Keratinocyte (primary cell): ENCODE data around the gene CTIF. TPM values are rescaled to one million over a fixed set of nuclear protein-coding genes. Genes with fewer than 3 reads are reported as not detected.

Source experiments
- DNase-seq: peaks from one replicate; pipeline ENCODE4 v3.0.0-alpha.2; 2011; ENCODE audit warnings: low read depth, missing footprints, low spot score
- FAIRE-seq: peaks from 2 replicates; lab custom pipeline; 2011; peaks lifted over from hg19 to GRCh38; lab: Jason Lieb, UNC
- H2AFZ ChIP-seq: 2 replicates; pipeline ENCODE4 v1.6.0; 2012; ENCODE audit warnings: low read length, control low read depth, inconsistent platforms; ENCODE audit not compliant: control insufficient read depth
- H3K27ac ChIP-seq: 2 replicates; pipeline ENCODE4 v1.5.1; 2011; ENCODE audit warnings: low read length; ENCODE audit not compliant: control insufficient read depth, insufficient read depth
- H3K27me3 ChIP-seq: 3 replicates; pipeline ENCODE4 v1.6.0; 2011; ENCODE audit warnings: low read length; ENCODE audit not compliant: control insufficient read depth, insufficient read depth; ENCODE audit errors: extremely low read depth
- H3K36me3 ChIP-seq, 2 experiments: 2 replicates in 1 of 2; 3 replicates in 1 of 2; pipeline ENCODE4 v1.5.1; 2011; ENCODE audit warnings: low read length in 2 of 2, mild to moderate bottlenecking in 1 of 2; ENCODE audit not compliant: control insufficient read depth in 2 of 2, insufficient read depth in 2 of 2; ENCODE audit errors: extremely low read depth in 1 of 2
- H3K4me1 ChIP-seq: 3 replicates; pipeline ENCODE4 v1.5.1; 2011; ENCODE audit warnings: low read length; ENCODE audit not compliant: control insufficient read depth, insufficient read depth; ENCODE audit errors: extremely low read depth
- H3K4me2 ChIP-seq: 3 replicates; pipeline ENCODE4 v1.6.0; 2011; ENCODE audit warnings: low read depth, low read length; ENCODE audit not compliant: control insufficient read depth, insufficient read depth; ENCODE audit errors: extremely low read depth
- H3K4me3 ChIP-seq, 3 experiments: fragments of 200-600 bp in 1 of 3; sonication (generic) in 1 of 3; 2 replicates in 2 of 3; 3 replicates in 1 of 3; pipeline ENCODE4 v1.5.1; 2011 to 2016; ENCODE audit warnings: low read length in 3 of 3, mild to moderate bottlenecking in 3 of 3, control low read depth in 2 of 3, inconsistent platforms in 1 of 3, low read depth in 1 of 3, mixed read lengths in 1 of 3, mixed run types in 1 of 3, moderate library complexity in 1 of 3; ENCODE audit not compliant: control insufficient read depth in 2 of 3, insufficient read depth in 2 of 3; ENCODE audit errors: extremely low read depth in 1 of 3
- H3K79me2 ChIP-seq: 2 replicates; pipeline ENCODE4 v1.6.0; 2012; ENCODE audit warnings: low read length; ENCODE audit not compliant: control insufficient read depth, insufficient read depth
- H3K9ac ChIP-seq: 3 replicates; pipeline ENCODE4 v1.6.0; 2011; ENCODE audit warnings: low read length; ENCODE audit not compliant: control insufficient read depth, insufficient read depth; ENCODE audit errors: extremely low read depth
- H3K9me1 ChIP-seq: 3 replicates; pipeline ENCODE4 v1.6.0; 2011; ENCODE audit warnings: low read length; ENCODE audit not compliant: control insufficient read depth, insufficient read depth; ENCODE audit errors: extremely low read depth
- H3K9me3 ChIP-seq: 2 replicates; pipeline ENCODE4 v1.5.1; 2012; ENCODE audit warnings: low read depth, low read length; ENCODE audit not compliant: control insufficient read depth
- H4K20me1 ChIP-seq: 3 replicates; pipeline ENCODE4 v1.6.0; 2011; ENCODE audit warnings: low read length; ENCODE audit not compliant: control insufficient read depth, insufficient read depth; ENCODE audit errors: extremely low read depth
- EZH2 ChIP-seq: IDR thresholded peaks from one replicate; pipeline ENCODE4 v1.6.1; 2012; ENCODE audit warnings: inconsistent platforms, mild to moderate bottlenecking, low read length, moderate library complexity
- dilution Hi-C: fragments of 300-500 bp; cut with MboI; formaldehyde crosslinking; loops from one replicate; pipeline ENCODE4 v1.7.0; 2020; ENCODE audit warnings: low sequenced_read_pairs; ENCODE audit not compliant: extremely low pct_ligation_motif_present
- polyA plus RNA-seq, 5 experiments: library from polyadenylated mRNA; depleted of rRNA in 3 of 5; stranded (reverse) in 3 of 5; stranded (forward) in 1 of 5; unstranded in 1 of 5; fragments of >200 nt; gene quantifications; 1 replicate in 1 of 5; 2 replicates in 3 of 5; 3 replicates in 1 of 5; pipeline versions ENCODE4 v1.2.1 to v1.2.3, GENCODE V29; 2011 to 2012; ENCODE audit warnings: missing spikeins in 2 of 5, low read depth in 1 of 5, low replicate concordance in 1 of 5
- TF ChIP-seq, protein P1 (sequence below), 3 experiments: IDR thresholded peaks in 1 of 3; conservative IDR thresholded peaks in 1 of 3; optimal IDR thresholded peaks in 1 of 3; 2 replicates in 2 of 3; 3 replicates in 1 of 3; pipeline versions ENCODE3 to v1.5.1; 2011; ENCODE audit warnings: low read length in 3 of 3, mild to moderate bottlenecking in 3 of 3, moderate library complexity in 2 of 3, control low read depth in 1 of 3, inconsistent platforms in 1 of 3; ENCODE audit not compliant: insufficient read depth in 2 of 3; ENCODE audit errors: extremely low read depth in 1 of 3

The CTIF gene
- polyA plus RNA-seq, 1 donor (not counting 4 experiments of a cell fraction or from before 2014, with no cell fraction given), result 15.0 TPM

DNA sequence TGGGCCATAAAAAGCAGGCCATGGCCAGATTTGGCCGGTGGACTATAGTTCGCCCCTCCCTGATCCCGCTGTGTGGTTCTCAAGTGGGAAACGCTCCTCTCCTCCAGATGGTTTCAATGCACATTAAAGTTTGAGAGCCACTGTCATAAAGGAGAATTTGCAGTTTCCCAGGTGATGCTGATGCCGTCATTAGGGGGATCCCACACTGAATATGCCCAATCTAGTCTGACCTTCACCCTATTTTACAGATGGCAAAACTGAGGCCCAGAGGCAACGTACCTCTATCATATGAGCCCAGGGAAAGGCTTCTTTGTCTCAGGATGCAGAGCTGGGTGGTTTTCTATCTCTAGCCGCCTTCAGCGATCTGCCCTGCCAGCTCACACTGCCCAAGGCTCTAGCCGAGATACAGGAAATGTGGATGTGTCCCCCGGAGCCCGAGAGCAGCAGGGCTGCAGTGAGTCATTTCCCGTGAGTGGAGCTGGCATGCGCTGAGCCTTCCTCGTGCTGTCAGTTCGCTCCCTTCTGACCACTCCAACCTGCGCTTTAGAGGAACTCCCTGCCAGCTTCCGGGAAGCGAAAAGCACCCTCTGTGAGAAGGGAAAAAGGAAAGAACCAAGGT, 295.7 kb downstream of the CTIF start:
- Histone ChIP-seq H3K9me3 (no peaks in the 10 kb centered on the region), H3K36me3 (no peaks in the 10 kb centered on the region), H4K20me1 (no peaks in the 10 kb centered on the region), H3K27ac (peak overlapping the region; percentile 54), H3K4me3 (no peak overlapping the region), H3K79me2 (no peaks in the 10 kb centered on the region), H3K4me1 (peaks cover 57% of the 10 kb centered on the region), H3K9ac (no peak overlapping the region), H3K9me1 (peaks cover 2% of the 10 kb centered on the region), H2AFZ (no peak overlapping the region), H3K4me2 (no peak overlapping the region), H3K27me3 (no peaks in the 10 kb centered on the region)
- no peak for TF ChIP-seq EZH2
- TF ChIP-seq, protein P1, sequence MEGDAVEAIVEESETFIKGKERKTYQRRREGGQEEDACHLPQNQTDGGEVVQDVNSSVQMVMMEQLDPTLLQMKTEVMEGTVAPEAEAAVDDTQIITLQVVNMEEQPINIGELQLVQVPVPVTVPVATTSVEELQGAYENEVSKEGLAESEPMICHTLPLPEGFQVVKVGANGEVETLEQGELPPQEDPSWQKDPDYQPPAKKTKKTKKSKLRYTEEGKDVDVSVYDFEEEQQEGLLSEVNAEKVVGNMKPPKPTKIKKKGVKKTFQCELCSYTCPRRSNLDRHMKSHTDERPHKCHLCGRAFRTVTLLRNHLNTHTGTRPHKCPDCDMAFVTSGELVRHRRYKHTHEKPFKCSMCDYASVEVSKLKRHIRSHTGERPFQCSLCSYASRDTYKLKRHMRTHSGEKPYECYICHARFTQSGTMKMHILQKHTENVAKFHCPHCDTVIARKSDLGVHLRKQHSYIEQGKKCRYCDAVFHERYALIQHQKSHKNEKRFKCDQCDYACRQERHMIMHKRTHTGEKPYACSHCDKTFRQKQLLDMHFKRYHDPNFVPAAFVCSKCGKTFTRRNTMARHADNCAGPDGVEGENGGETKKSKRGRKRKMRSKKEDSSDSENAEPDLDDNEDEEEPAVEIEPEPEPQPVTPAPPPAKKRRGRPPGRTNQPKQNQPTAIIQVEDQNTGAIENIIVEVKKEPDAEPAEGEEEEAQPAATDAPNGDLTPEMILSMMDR (optimal IDR thresholded peaks at IDR 0.05 in 1 of 3, IDR thresholded peaks at IDR 0.05 in 1 of 3, conservative IDR thresholded peaks at IDR 0.05 in 1 of 3; ENCODE audit: extremely low read depth in 1 of 3, insufficient read depth in 2 of 3, low read length in 3 of 3), result no peak
- FAIRE-seq (peak; percentile 99), DNase-seq (peak; percentile 72)
- dilution Hi-C loops, result no loop called here

DNA sequence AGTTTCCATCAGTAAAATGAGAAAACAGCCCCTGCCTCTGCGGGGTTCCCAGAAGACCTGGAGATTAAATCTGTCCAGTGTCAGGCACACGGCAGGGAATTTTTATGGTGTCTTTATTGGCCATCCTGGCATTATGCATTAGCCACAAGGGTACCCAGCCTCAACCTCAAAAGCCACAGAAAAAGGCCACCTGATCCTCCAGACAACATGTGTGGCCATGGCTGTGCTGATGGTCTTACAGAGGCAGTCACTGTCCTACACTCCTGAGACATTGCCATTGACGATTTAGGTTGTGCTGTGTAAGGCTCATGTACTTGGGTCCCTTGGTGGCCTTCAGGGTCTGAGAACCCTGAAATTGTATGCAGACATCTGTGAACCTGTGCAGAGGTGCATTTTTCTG, 296.3 kb downstream of the CTIF start:
- Histone ChIP-seq H3K4me3 (no peak overlapping the region), H3K27me3 (no peaks in the 10 kb centered on the region), H3K9me3 (no peaks in the 10 kb centered on the region), H3K9me1 (peaks cover 4% of the 10 kb centered on the region), H3K4me1 (peaks cover 63% of the 10 kb centered on the region), H3K36me3 (no peaks in the 10 kb centered on the region), H3K4me2 (no peak overlapping the region), H3K79me2 (no peaks in the 10 kb centered on the region), H3K9ac (no peak overlapping the region), H2AFZ (no peak overlapping the region), H3K27ac (peak overlapping the region; percentile 54), H4K20me1 (no peaks in the 10 kb centered on the region)
- TF ChIP-seq, protein P1 (optimal IDR thresholded peaks at IDR 0.05 in 1 of 3, IDR thresholded peaks at IDR 0.05 in 1 of 3, conservative IDR thresholded peaks at IDR 0.05 in 1 of 3; ENCODE audit: extremely low read depth in 1 of 3, insufficient read depth in 2 of 3, low read length in 3 of 3), result no peak
- no peak for TF ChIP-seq EZH2
- dilution Hi-C loops, result no loop called here
- DNase-seq, result no peak
- FAIRE-seq, result no peak
